Measurements from ENCODE around the gene DHRSX. TPM values are rescaled to one million over a fixed set of nuclear protein-coding genes. Genes with fewer than 3 reads are reported as not detected.

Gene DHRSX
- total and polyA plus RNA-seq, 2 experiments from 2014 or later: 37.2 to 71.7 TPM

GRCh38 chrX:2432298-2432863 lies 68.4 kb downstream of the DHRSX start:
- no peaks in the 10 kb centered on the region for H3K9me2 ChIP-seq (replicated peaks; ENCODE audit: insufficient read depth)
- no peaks in the 10 kb centered on the region for H3K9me3 ChIP-seq (ENCODE audit: low read depth)
- H3K27me3 ChIP-seq: no peaks in the 10 kb centered on the region
- no peak overlapping the region for H2AFZ ChIP-seq
- DNase-seq (ENCODE audit: low spot score): no peak
- 88% methylated on average over 11 of the region's 11 CpGs for WGBS (ENCODE audit: low lambda C conversion rate, missing lambda C conversion rate)
- TF ChIP-seq EZH2phosphoT487 (IDR thresholded peaks at IDR 0.05; ENCODE audit: low read depth, severe bottlenecking, unreplicated experiment) (no peak), EZH2 (IDR thresholded peaks at IDR 0.05; ENCODE audit: borderline replicate concordance) (no peak), CTCF (IDR thresholded peaks at IDR 0.05; ENCODE audit: poor library complexity) (no peak)
- H3K4me1 ChIP-seq (ENCODE audit: insufficient read depth): no peaks in the 10 kb centered on the region
- no peak overlapping the region for H3K4me2 ChIP-seq
- no peak overlapping the region for H3K27ac ChIP-seq
- H3K79me2 ChIP-seq: peaks cover 11% of the 10 kb centered on the region
- no peak overlapping the region for H3K4me3 ChIP-seq
- peaks cover 3% of the 10 kb centered on the region for H3K36me3 ChIP-seq (replicated peaks; ENCODE audit: insufficient read depth, low read depth)
- no peaks in the 10 kb centered on the region for H4K20me1 ChIP-seq (ENCODE audit: insufficient read depth, poor library complexity, severe bottlenecking)

GRCh38 chrX:2430265-2430825 lies 70.4 kb downstream of the DHRSX start:
- peaks cover 8% of the 10 kb centered on the region for H3K79me2 ChIP-seq
- H3K9me2 ChIP-seq (replicated peaks; ENCODE audit: insufficient read depth): no peaks in the 10 kb centered on the region
- peaks cover 3% of the 10 kb centered on the region for H3K36me3 ChIP-seq (replicated peaks; ENCODE audit: insufficient read depth, low read depth)
- H3K4me1 ChIP-seq (ENCODE audit: insufficient read depth): no peaks in the 10 kb centered on the region
- TF ChIP-seq EZH2phosphoT487 (IDR thresholded peaks at IDR 0.05; ENCODE audit: low read depth, severe bottlenecking, unreplicated experiment) (no peak), CTCF (IDR thresholded peaks at IDR 0.05; ENCODE audit: poor library complexity) (no peak), EZH2 (IDR thresholded peaks at IDR 0.05; ENCODE audit: borderline replicate concordance) (no peak)
- no peaks in the 10 kb centered on the region for H3K9me3 ChIP-seq (ENCODE audit: low read depth)
- no peak overlapping the region for H2AFZ ChIP-seq
- no peaks in the 10 kb centered on the region for H3K27me3 ChIP-seq
- WGBS (ENCODE audit: low lambda C conversion rate, missing lambda C conversion rate): 95% methylated on average over 13 of the region's 13 CpGs
- H3K4me2 ChIP-seq: no peak overlapping the region
- no peak for DNase-seq (ENCODE audit: low spot score)
- no peak overlapping the region for H3K4me3 ChIP-seq
- H4K20me1 ChIP-seq (ENCODE audit: insufficient read depth, poor library complexity, severe bottlenecking): no peaks in the 10 kb centered on the region
- H3K27ac ChIP-seq: no peak overlapping the region

- DNase-seq (ENCODE audit: low spot score): no peak
- Histone ChIP-seq H3K9me2 (replicated peaks; ENCODE audit: insufficient read depth) (no peaks in the 10 kb centered on the region), H2AFZ (no peak overlapping the region), H3K79me2 (peaks cover 7% of the 10 kb centered on the region), H3K4me1 (ENCODE audit: insufficient read depth) (no peaks in the 10 kb centered on the region), H4K20me1 (ENCODE audit: insufficient read depth, poor library complexity, severe bottlenecking) (no peaks in the 10 kb centered on the region), H3K4me3 (no peak overlapping the region), H3K27me3 (no peaks in the 10 kb centered on the region), H3K36me3 (replicated peaks; ENCODE audit: insufficient read depth, low read depth) (no peaks in the 10 kb centered on the region), H3K4me2 (no peak overlapping the region), H3K27ac (no peak overlapping the region), H3K9me3 (ENCODE audit: low read depth) (no peaks in the 10 kb centered on the region)
- TF ChIP-seq CTCF (IDR thresholded peaks at IDR 0.05; ENCODE audit: poor library complexity) (no peak), EZH2phosphoT487 (IDR thresholded peaks at IDR 0.05; ENCODE audit: low read depth, severe bottlenecking, unreplicated experiment) (no peak), EZH2 (IDR thresholded peaks at IDR 0.05; ENCODE audit: borderline replicate concordance) (no peak)
- WGBS (ENCODE audit: low lambda C conversion rate, missing lambda C conversion rate): 96% methylated on average over 5 of the region's 5 CpGs
Observed at GRCh38 chrX:2427737-2428136, 73.0 kb downstream of the DHRSX start.
